ENCODE results near the gene NYAP2.

The NYAP2 gene

DNA sequence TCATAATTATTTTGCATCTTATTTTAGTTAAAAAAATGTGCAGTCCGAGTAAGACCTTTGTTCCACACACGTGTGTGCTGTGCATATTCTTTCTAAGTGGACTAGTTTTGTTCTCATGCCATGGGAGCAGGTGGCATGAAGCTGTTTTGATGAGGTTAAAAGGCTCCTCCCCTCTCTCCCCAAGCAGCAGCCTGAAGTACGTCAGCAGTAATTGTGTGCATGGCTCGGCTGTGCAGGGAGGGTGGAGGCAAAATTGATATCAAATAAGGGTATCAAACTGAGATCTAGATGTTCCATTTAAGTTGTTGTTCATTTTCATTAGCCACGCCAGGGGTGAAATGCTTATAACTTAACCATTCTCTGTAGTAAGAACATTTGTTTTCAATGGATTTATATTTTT, at the start of gene NYAP2:
NYAP2 (plus strand) TSS at position 207 of the 400 bp plus-strand sequence. CDS start 9,171 bp downstream, outside the sequence.
- DNase-seq, result peak; percentile 87

DNA sequence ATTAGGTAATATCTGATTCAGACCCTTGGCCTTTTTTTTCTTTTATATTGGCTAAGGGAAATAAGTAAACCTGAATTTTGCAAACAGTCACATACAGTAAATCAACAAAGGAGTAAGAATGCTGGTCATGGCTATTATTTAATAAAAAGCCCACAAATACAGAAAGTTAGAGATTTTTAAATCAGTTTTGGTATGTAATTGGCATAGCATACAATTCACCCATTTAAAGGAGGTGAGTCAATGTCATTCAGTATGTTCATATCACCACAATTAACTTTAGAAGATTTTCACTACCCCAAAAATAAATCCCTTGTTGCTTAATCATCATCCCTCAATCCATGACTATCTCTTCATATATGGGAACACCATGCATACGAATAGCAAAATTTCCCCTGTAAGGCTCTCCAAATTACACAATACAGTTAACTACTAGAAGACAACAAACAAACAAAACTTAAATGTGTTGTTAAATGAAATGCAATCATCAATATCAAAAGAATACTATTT, 45.9 kb upstream of the NYAP2 start:
- no peak for DNase-seq

DNA sequence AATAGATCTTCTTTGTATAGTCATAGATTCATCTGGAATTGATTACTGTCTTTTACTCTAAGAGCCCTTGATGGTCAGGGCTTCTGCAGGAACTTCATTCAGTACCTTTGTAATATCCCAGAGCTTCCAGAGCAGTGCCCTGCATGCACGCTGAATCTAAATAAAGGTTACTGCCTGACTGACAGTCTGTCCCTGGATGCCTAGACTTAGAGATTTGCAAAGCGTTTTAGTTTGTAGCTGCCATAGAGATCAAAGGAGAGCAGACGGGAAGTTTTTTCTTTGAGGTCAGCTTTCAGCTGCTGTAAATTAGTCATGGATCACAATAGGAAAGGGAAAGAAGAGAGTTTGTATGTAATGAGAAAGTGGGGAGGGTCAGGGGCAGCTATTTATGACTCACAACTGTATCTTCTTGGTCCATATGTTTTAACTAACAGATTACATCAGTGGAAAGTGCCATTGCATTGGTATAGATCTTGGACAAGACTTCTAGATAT, 45.2 kb upstream of the NYAP2 start:
- no peak for DNase-seq

DNA sequence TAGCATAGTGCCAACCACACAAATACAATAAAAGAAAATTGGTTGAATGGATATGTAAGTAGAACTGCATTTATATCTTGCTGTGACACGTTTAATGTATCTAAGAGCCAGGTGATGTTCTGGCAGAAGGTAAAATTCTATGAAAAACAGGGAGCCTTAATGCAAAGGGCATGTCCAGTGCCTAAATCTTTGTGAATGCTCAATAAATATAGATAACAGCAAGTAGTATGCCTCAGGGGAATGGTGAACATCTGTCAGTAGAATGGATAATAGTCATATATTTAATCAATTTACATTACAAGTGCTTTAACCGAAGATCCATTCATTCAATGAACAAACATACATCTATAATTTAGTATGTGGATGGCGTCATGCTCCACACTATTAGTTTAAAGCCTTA, 43.7 kb upstream of the NYAP2 start:
- DNase-seq, result peak; percentile 85

DNA sequence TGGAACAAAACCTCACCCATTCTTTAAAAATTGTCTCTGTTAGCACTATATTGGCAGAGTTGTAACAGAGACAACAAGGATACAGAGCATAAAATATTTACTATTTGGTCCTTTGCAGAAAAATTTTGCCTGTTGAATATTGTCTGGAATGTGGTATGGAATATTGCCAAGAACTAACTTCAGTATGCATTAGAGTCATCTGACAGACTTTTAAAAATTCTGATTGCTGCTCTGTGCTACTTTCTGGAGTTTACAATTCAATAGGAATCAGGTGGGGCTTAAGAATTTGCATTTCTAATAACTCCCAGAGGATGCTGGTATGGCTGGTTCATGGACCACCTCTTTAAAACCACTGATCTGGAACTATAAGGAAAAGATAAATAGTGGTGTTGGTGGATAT, 32.8 kb upstream of the NYAP2 start:
- no peak for DNase-seq

DNA sequence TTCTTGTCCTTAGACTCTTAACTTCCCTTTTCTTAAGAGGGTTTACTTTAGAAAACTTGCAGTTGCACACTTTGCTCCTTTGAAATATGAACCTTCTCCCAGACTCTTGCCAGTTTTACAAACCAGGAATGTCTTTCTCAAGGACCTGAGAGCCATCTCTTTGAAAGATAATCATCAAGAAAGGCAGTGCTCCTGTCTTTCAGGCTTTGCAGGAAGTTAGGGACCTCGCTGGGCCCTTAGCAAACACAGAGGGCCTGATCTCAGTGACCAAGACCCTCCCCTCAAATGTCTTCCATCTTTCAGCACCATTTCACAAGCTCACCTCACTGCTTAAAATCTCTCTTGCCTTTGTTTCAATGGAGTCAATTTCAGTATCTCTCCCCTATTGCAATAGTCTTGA, 32.0 kb upstream of the NYAP2 start:
- no peak for DNase-seq

DNA sequence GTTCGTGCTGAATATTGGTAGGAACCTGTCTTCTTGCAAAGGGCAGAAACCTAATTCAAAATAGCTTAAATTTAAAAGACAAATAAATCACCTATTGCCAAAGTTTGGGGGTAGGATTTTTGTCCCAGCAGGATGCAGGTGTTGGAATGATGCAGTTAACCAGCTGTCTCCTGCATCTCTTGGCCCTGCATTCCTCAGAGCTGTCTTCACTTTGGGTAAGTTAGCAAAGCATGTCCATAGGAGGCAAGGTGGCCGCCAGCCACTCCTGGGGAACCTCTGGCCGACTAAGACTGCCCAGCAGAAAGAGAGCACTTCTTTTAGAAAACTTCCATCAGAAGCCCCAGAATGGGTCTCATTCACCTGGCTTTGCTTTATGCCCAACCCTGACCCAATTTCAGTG, 20.5 kb upstream of the NYAP2 start:
- no peak for DNase-seq

DNA sequence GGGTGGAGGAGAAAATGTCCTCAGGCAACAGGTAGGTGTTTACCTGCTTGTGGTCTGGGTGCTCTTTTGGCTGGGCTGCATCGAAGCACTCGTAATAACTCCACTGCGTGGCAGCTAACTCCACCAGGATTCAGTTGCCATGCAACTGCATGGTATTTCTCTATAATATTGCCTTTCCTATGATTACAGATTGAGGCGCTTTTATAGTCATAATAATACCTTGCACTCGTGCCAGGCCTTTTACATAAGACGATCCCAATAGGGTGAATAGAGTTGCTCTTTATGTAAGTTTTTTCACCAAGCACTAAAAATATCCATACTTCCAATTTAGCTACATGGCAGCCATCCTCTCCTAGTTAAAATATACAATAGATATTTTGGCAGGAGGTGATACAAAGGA, 19.7 kb upstream of the NYAP2 start:
- DNase-seq, result peak; percentile 83

DNA sequence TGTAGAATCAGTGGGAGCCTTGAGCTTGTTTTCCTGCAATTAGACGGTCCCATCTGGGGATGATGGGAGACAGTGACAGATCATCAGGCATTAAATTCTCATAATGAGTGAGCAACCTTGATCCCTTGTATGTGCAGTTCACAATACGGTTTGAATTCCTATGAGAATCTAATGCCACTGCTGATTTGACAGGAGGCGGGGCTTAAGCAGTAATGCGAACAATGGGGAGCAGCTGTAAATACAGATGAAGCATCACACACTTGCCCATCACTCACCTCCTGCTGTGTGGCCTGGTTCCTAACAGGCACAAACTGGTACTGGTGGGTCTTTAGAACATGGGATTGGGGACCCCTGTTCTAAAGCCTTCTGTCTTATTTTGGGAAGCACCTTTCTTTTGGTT, 17.9 kb upstream of the NYAP2 start:
- DNase-seq, result no peak

DNA sequence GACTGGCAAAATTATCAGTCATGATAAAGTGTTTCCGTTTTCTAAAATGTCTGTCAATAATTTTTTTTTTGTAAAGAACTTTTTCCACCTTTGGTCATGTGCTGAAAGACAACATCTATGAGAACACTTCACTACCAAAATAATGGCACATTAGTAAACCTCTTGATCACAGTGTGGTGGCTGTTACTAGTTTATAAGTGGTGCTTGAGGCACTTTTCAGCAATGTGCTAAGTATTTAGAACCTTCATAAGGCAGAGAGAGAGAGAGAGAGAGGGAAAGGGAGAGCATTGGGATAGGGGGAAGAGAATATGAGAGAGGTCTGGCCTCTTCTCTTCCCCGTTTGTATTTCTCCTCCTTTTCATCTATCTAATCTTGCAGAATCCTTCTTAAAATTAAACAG, 1.1 kb upstream of the NYAP2 start:
- DNase-seq, result peak; percentile 20

DNA sequence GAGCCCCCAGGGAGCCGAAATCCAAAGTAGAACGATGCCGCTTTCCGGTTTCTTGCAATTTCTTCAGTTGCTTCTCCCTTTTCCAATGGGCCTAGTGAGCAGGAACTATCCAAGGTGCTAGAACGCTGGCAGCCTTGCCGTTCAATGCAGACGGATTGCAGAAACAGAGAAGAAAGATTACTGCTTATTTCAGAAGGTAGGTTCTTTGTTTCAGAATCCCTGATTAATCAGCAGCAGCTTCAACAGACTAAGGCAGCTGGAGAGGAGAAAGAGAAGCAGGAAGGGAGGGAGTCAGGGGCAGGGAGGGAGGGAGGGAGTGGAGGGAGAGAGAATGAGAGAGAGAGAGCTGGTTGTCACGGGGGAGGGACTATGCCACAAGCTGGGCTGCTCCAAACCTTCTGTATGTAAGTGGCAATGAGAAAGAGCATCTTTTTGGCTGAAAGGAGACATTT, 576 bp downstream of the NYAP2 start:
- DNase-seq, result peak; percentile 55

DNA sequence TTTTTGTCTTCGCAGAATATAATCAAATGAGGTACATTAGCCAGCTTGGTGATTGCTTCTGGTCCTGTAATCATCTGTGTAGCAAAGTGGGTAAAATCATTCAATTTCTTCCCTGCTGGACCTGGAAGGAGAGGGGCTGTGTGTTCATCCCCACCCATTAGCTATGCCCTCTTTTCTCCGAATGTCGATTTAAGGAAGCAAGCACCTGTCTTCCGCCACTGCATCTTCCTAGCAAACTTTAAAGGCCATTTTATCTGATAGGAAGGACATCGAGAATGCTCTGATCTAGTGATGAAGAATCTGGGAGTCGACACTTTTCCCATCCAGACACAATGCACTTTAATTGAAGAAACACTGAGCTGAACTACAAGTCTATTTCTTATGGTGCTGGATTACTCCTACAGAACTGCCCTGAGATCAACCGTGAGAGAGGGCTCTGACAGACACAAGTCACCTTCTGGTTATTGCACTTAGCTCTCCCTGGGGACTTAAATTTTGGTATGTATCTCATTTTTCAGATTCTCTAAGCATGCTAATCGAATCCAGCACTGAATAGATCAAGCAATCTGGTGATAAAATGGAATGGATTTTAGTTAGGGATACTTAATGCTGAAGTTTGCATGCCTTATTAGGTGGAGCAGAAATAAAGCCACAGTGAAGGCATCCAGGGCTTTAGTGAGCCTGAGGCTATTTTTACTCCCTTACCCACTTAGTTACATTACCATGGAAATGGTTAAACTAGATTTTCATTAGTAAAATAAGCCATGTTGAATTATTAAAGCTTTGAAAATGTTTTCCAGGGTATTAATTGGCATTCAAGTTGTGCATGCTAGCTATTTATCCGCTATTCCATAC, 1.3 kb downstream of the NYAP2 start:
- no peak for DNase-seq

DNA sequence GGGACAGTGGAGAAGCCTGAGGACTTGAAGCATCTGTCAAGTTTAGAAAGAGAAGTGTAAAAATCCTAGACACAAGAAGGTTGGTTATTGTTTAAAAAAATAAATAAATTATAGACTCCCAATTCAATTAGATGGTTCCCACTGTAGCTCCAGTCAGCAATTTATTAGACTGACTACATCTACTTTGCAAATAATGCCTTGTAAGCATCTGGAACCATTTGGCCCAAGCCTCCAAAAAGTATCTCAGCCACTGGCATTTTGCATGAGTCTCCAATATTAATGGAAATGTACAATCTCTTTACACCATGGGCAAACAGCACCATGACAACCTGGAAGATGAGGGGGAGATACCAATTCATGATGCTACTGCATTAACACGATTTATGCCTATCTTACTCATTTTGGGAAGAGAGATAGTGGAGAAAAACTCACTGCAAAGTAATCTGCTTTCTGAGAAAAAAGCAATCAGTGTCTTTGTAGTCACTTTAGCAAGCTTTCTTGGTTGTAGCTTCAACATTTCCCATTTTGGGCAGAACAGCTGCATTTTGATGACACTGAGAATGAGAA, 2.8 kb downstream of the NYAP2 start:
- no peak for DNase-seq

DNA sequence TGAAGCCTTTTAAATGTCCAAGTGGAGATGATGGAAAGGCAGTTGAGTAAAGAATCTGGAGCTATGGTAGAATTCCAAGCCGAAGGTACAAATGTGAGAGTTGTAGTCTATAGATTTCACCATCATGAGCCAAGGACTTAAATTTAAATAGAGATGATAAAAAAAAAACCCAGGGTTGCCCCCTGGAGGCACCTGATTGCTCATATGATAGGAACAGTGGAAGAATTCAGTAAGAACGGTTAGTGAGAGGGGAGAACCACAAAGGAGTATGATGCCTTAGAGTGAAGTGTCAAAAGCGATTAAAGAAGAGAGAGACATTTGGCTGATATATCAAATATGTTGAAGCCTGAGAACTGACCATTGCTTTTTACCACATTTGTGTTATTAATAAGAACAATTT, 11.9 kb downstream of the NYAP2 start:
- no peak for DNase-seq

DNA sequence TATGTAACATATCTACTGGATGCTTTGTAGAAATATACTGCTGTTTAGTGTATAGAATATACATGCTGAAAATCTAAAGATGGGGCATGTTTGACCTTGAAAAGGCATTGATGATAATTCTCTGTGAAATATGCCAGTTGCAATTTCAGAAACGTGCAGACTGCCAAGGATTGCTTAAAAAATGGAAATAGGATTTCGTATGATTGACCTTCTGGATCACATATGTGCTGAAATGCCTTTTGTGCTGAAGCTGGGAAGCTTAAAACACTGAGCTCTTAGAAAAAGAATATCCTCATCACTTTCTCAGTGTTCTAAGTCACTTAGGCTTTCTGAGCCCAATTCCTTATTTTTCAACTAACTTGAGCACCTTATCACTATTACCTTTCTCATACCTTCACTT, 14.3 kb downstream of the NYAP2 start:
- no peak for DNase-seq

DNA sequence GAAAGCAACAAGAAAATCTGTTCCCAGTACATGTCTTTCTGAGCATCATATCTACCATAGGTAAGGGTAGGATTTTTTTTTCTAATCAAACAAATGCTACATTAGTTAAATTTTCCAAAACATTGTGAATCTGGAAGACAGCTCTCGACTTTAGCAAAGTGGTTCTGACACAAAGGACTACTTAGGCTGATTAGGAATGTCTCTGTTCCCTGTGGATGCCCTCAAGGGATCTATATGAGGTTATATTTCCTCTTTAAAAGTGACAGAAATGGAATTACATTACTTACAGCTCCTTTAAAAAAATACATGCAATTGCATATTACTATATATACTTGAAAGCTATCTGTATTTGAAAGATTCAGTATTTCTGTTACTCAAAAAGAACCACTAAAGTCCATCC, 15.4 kb downstream of the NYAP2 start:
- DNase-seq, result no peak

DNA sequence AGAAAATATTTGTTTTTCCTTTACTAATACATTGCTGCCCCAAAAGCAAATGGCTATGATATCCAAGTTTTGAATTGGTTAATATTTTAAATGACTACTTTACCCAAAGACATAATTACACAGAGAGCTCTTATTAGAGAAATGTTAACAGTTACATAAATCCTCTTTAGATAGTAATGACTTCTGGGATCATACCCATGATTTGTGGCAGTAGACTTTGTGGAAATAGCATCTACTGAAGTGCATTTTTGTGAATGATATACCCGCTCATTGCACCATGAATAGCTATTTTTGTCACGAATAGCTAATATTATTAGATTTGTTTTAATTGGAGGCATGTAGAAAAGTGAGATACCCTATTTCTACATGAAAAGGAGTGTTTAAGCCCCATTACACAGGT, 15.8 kb downstream of the NYAP2 start:
- no peak for DNase-seq

DNA sequence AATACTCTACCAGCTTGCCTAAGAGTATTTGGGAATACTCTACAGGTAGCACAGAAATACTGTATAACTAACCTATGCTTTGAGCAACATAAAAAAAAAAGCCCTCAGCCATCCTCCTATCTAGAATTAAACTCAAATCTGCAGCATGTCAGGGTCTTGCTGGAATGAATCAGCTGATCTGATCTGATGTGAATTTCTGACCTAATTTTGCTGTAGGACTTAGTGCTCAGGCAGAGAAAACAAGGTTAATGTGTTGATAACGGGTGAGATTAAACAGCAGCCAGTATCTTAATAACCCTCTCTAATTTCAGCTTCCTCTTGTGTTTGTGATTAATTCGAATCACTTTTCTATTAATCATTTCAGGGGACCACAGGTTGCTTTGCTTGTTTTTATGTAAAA, 16.3 kb downstream of the NYAP2 start:
- DNase-seq, result no peak

DNA sequence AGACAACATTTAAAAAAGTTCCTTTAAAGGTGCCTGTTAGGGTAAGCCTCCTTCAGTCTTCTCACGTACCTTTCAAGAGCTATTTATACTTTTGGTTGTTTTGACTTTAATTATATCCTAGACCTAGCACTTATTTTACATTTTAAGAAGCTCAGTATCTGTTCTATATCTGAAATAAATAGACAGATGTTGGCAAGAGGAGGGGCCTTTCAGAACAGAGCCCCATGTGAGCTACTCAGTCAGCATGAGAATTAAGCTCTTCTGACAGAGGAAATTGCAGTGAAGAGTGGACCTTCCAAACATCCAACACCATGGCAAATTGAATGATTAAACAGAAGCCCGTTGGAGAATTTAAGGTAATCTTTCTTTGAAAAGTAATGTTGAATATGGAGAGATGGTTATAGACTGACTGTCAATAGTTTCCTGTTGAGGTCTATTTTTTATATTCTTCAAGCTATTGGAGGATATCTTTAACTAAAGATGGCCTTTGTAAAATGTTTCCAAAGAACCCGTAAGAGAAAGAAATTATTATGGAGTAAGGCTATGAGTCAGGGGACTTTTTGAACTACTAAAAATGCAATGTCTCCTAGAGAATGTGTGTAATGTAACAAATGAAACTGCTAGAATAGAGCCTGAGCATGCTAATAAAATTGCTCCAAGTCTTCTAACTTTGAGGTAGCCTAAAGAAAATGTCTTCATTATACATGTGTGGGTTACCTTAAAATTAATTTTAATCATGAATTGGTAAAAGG, 17.3 kb downstream of the NYAP2 start:
- DNase-seq, result no peak

DNA sequence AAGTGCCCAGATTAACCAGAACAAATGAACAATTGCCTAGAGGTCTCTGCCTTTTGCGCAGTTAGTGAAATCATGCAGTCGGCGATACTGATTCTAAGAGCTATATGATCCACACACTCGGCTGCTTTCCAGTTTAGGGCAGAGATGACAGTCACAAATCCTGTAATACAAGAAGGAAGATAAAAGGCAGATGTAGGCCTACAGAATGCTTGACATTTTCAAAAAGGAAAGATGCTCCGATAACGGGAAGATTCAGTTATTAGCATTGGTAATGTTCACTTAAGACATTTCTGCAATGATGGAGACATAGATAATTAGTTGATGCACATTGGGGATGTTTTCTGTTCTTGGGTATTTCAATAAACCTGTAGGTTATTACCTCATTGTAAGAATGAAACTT, 19.5 kb downstream of the NYAP2 start:
- no peak for DNase-seq

DNA sequence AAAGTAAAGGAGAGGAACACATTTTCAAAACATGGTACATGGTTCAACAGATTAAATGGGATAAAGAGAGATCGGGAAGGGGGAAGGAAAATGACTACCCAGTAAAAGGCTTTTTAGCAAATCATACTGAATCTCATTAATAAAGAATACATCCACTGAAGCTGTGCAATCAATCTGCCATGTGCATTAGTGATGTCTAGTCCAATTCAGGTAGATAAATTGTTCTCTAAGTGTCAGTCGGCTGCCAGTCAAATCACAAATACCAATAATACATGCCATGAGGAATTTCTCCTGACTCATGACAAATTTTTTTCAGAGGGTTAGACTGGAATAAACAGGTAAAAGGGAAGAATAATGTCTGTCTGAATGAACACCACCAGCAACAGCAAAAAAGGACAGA, 22.6 kb downstream of the NYAP2 start:
- DNase-seq, result no peak

DNA sequence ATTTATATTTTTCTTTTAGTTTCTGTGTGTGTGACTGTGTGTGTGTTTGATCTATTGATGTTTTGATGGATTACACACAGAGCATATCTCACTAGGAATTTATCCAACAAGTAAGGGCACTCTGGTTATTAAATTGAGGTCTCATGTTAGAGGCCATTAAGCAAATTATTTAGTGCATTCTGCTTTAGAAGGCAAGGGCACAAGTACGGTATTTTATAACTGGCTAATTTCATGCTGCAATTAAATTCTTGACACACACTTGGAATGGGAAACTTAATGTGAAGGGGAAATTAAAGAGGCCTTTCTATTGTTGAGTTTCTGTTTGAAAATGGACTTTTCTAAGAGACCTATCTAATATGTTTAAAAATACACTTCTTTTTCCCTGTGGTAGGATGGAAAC, 25.8 kb downstream of the NYAP2 start:
- DNase-seq, result peak; percentile 41

DNA sequence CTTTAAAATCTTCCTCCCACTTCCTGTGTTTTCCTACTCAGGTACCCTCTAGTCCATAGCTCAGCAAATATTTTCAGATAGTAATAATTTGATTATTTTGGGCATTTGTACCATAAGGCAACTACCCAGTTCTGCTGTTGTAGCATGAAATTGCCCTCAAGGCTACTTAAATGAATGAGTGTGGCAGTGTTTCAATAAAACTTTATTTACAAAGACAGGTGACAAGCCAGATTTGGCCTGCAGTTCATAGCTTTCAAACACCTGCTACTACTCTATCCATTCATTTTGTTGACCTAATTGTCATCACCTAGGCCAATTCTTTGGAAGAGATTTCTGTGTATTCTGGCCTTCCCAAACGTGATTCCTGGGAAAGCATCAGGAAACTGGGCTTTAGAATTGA, 28.9 kb downstream of the NYAP2 start:
- DNase-seq, result no peak

DNA sequence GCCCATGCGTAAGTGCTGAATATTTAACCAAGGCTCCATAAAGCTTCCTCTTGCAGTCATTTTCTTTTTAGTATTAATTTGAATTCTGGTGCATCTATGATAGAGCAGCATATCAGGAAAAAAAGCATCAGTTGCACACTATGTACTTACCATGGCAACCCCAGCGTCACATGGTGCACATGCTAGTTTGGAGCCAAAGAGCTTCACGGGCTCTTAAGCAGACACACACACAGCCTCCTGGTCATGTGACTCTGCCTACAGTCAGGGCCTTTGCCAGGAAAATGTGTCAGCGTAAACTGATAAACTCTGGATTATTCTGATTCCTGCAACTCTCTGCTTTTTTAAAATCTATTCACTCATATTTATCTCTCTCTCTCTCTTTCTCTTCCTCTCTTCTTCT, 30.2 kb downstream of the NYAP2 start:
- peak; percentile 69 for DNase-seq

All from NCI-H1436 (cell line).